ENCODE data around the gene OLFM2. TPM values are rescaled to one million over a fixed set of nuclear protein-coding genes. Genes with fewer than 3 reads are reported as not detected.

Gene OLFM2
- total RNA-seq, 1 experiment from 2014 or later, result 19.9 TPM

- BruUV-seq (replicated peaks), result no TSS peak
- Histone ChIP-seq H3K4me2 (ENCODE audit: low read length) (peak overlapping the region; percentile 96), H3K9ac (ENCODE audit: low read length) (peak overlapping the region; percentile 63), H3K79me2 (ENCODE audit: insufficient read depth, low read length) (no peaks in the 10 kb centered on the region), H3K27ac (ENCODE audit: low read depth, low read length) (peak overlapping the region; percentile 69), H4K20me1 (ENCODE audit: insufficient read depth) (no peaks in the 10 kb centered on the region), H3K4me1 (ENCODE audit: control insufficient read depth in 1 of 2, insufficient read depth in 2 of 2, low read length in 2 of 2) (peaks cover 8 to 20% of the 10 kb centered on the region in 2 experiments; a peak in 3 of 4 replicates), H2AFZ (ENCODE audit: low read depth, low read length, poor library complexity, severe bottlenecking) (no peak overlapping the region), H3K9me3 (ENCODE audit: control insufficient read depth in 1 of 2, insufficient read depth in 1 of 2, low read depth in 1 of 2, low read length in 2 of 2) (no peaks in the 10 kb centered on the region), H3K36me3 (ENCODE audit: control insufficient read depth in 1 of 2, insufficient read depth in 2 of 2, low read length in 2 of 2) (no peaks in the 10 kb centered on the region), H3K4me3 (replicated peaks in 1 of 2; ENCODE audit: low read depth in 1 of 2, low read length in 2 of 2) (peak overlapping the region; percentile 50 to 58), H3K9me2 (ENCODE audit: insufficient read depth) (no peaks in the 10 kb centered on the region), H3K27me3 (ENCODE audit: insufficient read depth, low read length) (no peaks in the 10 kb centered on the region)
- ChIA-PET CTCF (no interaction called here), RAD21 (ENCODE audit: low non-redundant PET in 1 of 2, low total read pairs in 2 of 2, uncharacterized antibody in 2 of 2, unreplicated experiment in 2 of 2) (no interaction called here), POLR2A (no interaction called here)
- ATAC-seq (peak; percentile 87), DNase-seq (ENCODE audit: low read depth, low spot score) (peak; percentile 53)
- intact Hi-C loops (cut with micrococcal nuclease), result loop anchor here (2.0 to 10.0 kb wide), 3 partner anchors 66 to 330 kb away; partner anchors contain the start of genes ZNF121 and ZNF561
- TF ChIP-seq SRF (IDR thresholded peaks at IDR 0.05; ENCODE audit: low read depth), result no peak
- peak; percentile 57 to 86 (median 63) for TF ChIP-seq CTCF (IDR thresholded peaks at IDR 0.05 in 2 of 3, conservative IDR thresholded peaks at IDR 0.05 in 1 of 3; ENCODE audit: borderline replicate concordance in 1 of 3, insufficient read depth in 1 of 3, low read depth in 2 of 3, low read length in 2 of 3)
- peak; percentile 30; the same call in 1 of the 2 replicates for TF ChIP-seq ZFX (IDR thresholded peaks at IDR 0.05)
- TF ChIP-seq YY1 (IDR thresholded peaks at IDR 0.05; ENCODE audit: extremely low read depth, insufficient replicate concordance, low read depth, low read length), result peak; percentile 31
- TF ChIP-seq ATF3 (IDR thresholded peaks at IDR 0.05), result no peak
- peak; percentile 95 for TF ChIP-seq EGR1 (IDR thresholded peaks at IDR 0.05; ENCODE audit: low read depth)
- 0 out of 2 replicates have a peak, but pooled peaks have one; percentile 24 for TF ChIP-seq FOSL1 (IDR thresholded peaks at IDR 0.05; ENCODE audit: low read depth)
- peak; percentile 67 for TF ChIP-seq RAD21 (IDR thresholded peaks at IDR 0.05; ENCODE audit: low read depth)
- no peak for TF ChIP-seq SIN3A (IDR thresholded peaks at IDR 0.05; ENCODE audit: low read depth)
- TF ChIP-seq EZH2 (IDR thresholded peaks at IDR 0.05), result no peak
These were observed 21.8 kb downstream of the OLFM2 start for GRCh38 chr19:9914315-9915207.
